A673 (cell line): Measurements from ENCODE around the gene C7orf25.

Experiments used
- CTCF ChIP-seq: fragments of 300-800, 200-600 bp; sonication (generic); conservative IDR thresholded peaks from 2 replicates; pipeline ENCODE4 v1.5.1; 2017; ENCODE audit warnings: low read depth, mild to moderate bottlenecking, antibody characterized with exemption, low read length, moderate library complexity, mixed read lengths
- EZH2 ChIP-seq: fragments of 200-600 bp; sonication (generic); IDR thresholded peaks from 2 replicates; pipeline ENCODE4 v1.6.1; 2017; ENCODE audit warnings: borderline replicate concordance, low read depth, mild to moderate bottlenecking, mixed read lengths, antibody characterized with exemption, low read length; ENCODE audit not compliant: poor library complexity, severe bottlenecking

GRCh38 chr7:42877862-42878261 lies 34.0 kb downstream of the C7orf25 start:
- TF ChIP-seq EZH2 (no peak), CTCF (no peak)
